OCI-LY1 (cell line): ENCODE results near the gene PAQR3.
A peak's percentile ranks its signal among the peaks of the same experiment; 100 is the strongest.

Experiments
- H2AFZ ChIP-seq: fragments of 200-600 bp; sonication (generic), shearing (Covaris generic); 2 replicates; pipeline ENCODE4 v1.6.0; 2014; ENCODE audit warnings: antibody characterized with exemption, mild to moderate bottlenecking, low read length
- H3F3A ChIP-seq: fragments of 200-600 bp; sonication (generic), shearing (Covaris generic); 2 replicates; pipeline ENCODE4 v1.6.0; 2014; ENCODE audit warnings: mild to moderate bottlenecking, antibody characterized with exemption, low read length, moderate library complexity; ENCODE audit not compliant: insufficient read depth
- H3K27ac ChIP-seq: fragments of 200-600 bp; sonication (generic); 2 replicates; pipeline ENCODE4 v1.5.1; 2014; ENCODE audit warnings: low read length, mixed run types, mild to moderate bottlenecking, low read depth; ENCODE audit not compliant: poor library complexity, severe bottlenecking
- H3K27me3 ChIP-seq: fragments of 200-600 bp; sonication (generic); 2 replicates; pipeline ENCODE4 v1.6.0; 2014; ENCODE audit warnings: antibody characterized with exemption, mild to moderate bottlenecking, low read length, moderate library complexity; ENCODE audit not compliant: insufficient read depth
- H3K36me3 ChIP-seq: fragments of 200-600 bp; sonication (generic); 2 replicates; pipeline ENCODE4 v1.6.1; 2014; ENCODE audit warnings: mild to moderate bottlenecking, antibody characterized with exemption, low read length, moderate library complexity, mixed read lengths; ENCODE audit not compliant: insufficient read depth
- H3K4me1 ChIP-seq: fragments of 200-600 bp; sonication (generic); 2 replicates; pipeline ENCODE4 v1.5.1; 2014; ENCODE audit warnings: mild to moderate bottlenecking, low read length, moderate library complexity; ENCODE audit not compliant: insufficient read depth, severe bottlenecking
- H3K4me2 ChIP-seq: fragments of 200-600 bp; sonication (generic), shearing (Covaris generic); 2 replicates; pipeline ENCODE4 v1.6.1; 2014; ENCODE audit warnings: low read length
- H3K4me3 ChIP-seq: fragments of 200-600 bp; sonication (generic); 2 replicates; pipeline ENCODE4 v1.5.1; 2014; ENCODE audit warnings: low read length, low read depth, mild to moderate bottlenecking, mixed read lengths; ENCODE audit not compliant: poor library complexity, severe bottlenecking
- H3K79me2 ChIP-seq: fragments of 200-600 bp; shearing (Covaris generic); 2 replicates; pipeline ENCODE4 v1.6.1; 2016; ENCODE audit warnings: mixed run types, low read length, mixed read lengths; ENCODE audit not compliant: insufficient read depth
- H3K9ac ChIP-seq: fragments of 200-600 bp; sonication (generic), shearing (Covaris generic); 2 replicates; pipeline ENCODE4 v1.6.1; 2014; ENCODE audit warnings: mild to moderate bottlenecking, low read length, mixed read lengths
- H3K9me2 ChIP-seq: fragments of 200-600 bp; sonication (generic), shearing (Covaris generic); 2 replicates; pipeline ENCODE4 v1.6.1; 2014; ENCODE audit warnings: low read depth, mild to moderate bottlenecking, low read length, mixed read lengths
- H3K9me3 ChIP-seq: fragments of 200-600 bp; shearing (Covaris generic); 2 replicates; pipeline ENCODE4 v1.6.1; 2014; ENCODE audit warnings: low read length, mixed read lengths
- H4K20me1 ChIP-seq: fragments of 200-600 bp; sonication (generic), shearing (Covaris generic); 2 replicates; pipeline ENCODE4 v1.6.0; 2016; ENCODE audit warnings: mild to moderate bottlenecking, low read length; ENCODE audit not compliant: insufficient read depth
- EZH2 ChIP-seq: fragments of 200-600 bp; sonication (generic), shearing (Covaris generic); IDR thresholded peaks from 2 replicates; pipeline ENCODE4 v1.8.0; 2017; ENCODE audit warnings: borderline replicate concordance, mixed run types, mild to moderate bottlenecking, antibody characterized with exemption, low read length, moderate library complexity, mixed read lengths
- TF ChIP-seq, protein P1 (sequence below): fragments of 200-600 bp; sonication (generic), shearing (Covaris generic); IDR thresholded peaks from 2 replicates; pipeline ENCODE4 v1.5.1; 2017; ENCODE audit warnings: mild to moderate bottlenecking, antibody characterized with exemption, low read length, moderate library complexity, mixed read lengths

The PAQR3 gene

GRCh38 chr4:78937837-78938236 is 1.4 kb downstream of the PAQR3 start:
- no peak overlapping the region for H3K27ac ChIP-seq
- no peaks in the 10 kb centered on the region for H3F3A ChIP-seq
- peak overlapping the region; percentile 81 for H3K4me3 ChIP-seq
- no peaks in the 10 kb centered on the region for H3K36me3 ChIP-seq
- no peaks in the 10 kb centered on the region for H3K9me3 ChIP-seq
- TF ChIP-seq, protein P1, sequence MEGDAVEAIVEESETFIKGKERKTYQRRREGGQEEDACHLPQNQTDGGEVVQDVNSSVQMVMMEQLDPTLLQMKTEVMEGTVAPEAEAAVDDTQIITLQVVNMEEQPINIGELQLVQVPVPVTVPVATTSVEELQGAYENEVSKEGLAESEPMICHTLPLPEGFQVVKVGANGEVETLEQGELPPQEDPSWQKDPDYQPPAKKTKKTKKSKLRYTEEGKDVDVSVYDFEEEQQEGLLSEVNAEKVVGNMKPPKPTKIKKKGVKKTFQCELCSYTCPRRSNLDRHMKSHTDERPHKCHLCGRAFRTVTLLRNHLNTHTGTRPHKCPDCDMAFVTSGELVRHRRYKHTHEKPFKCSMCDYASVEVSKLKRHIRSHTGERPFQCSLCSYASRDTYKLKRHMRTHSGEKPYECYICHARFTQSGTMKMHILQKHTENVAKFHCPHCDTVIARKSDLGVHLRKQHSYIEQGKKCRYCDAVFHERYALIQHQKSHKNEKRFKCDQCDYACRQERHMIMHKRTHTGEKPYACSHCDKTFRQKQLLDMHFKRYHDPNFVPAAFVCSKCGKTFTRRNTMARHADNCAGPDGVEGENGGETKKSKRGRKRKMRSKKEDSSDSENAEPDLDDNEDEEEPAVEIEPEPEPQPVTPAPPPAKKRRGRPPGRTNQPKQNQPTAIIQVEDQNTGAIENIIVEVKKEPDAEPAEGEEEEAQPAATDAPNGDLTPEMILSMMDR, result no peak
- no peak for TF ChIP-seq EZH2
- no peaks in the 10 kb centered on the region for H3K79me2 ChIP-seq
- H4K20me1 ChIP-seq, result no peaks in the 10 kb centered on the region
- no peaks in the 10 kb centered on the region for H3K27me3 ChIP-seq
- no peak overlapping the region for H2AFZ ChIP-seq
- peaks cover 23% of the 10 kb centered on the region for H3K4me1 ChIP-seq
- H3K9me2 ChIP-seq, result no peaks in the 10 kb centered on the region
- no peak overlapping the region; the same call in 1 of the 2 replicates for H3K9ac ChIP-seq
- peak overlapping the region; percentile 91 for H3K4me2 ChIP-seq

- Histone ChIP-seq H3K27me3 (no peaks in the 10 kb centered on the region), H3K4me1 (peaks cover 23% of the 10 kb centered on the region), H3K79me2 (no peaks in the 10 kb centered on the region), H4K20me1 (no peaks in the 10 kb centered on the region), H3F3A (no peaks in the 10 kb centered on the region), H3K9ac (no peak overlapping the region), H3K9me3 (no peaks in the 10 kb centered on the region), H3K4me3 (no peak overlapping the region), H3K9me2 (no peaks in the 10 kb centered on the region), H3K27ac (no peak overlapping the region), H3K4me2 (no peak overlapping the region), H2AFZ (no peak overlapping the region), H3K36me3 (no peaks in the 10 kb centered on the region)
- TF ChIP-seq, protein P1, result no peak
- no peak for TF ChIP-seq EZH2
Measured at GRCh38 chr4:78936989-78937388, 2.2 kb downstream of the PAQR3 start.

- H3K27ac ChIP-seq, result no peak overlapping the region
- no peaks in the 10 kb centered on the region for H3K79me2 ChIP-seq
- no peak overlapping the region for H2AFZ ChIP-seq
- H3K9ac ChIP-seq, result no peak overlapping the region
- no peaks in the 10 kb centered on the region for H3K27me3 ChIP-seq
- no peaks in the 10 kb centered on the region for H3F3A ChIP-seq
- no peaks in the 10 kb centered on the region for H3K9me3 ChIP-seq
- TF ChIP-seq EZH2, result no peak
- TF ChIP-seq, protein P1, result no peak
- peaks cover 17% of the 10 kb centered on the region; the same call in 1 of the 2 replicates for H3K36me3 ChIP-seq
- no peaks in the 10 kb centered on the region for H3K4me1 ChIP-seq
- H3K4me3 ChIP-seq, result no peak overlapping the region
- no peaks in the 10 kb centered on the region for H4K20me1 ChIP-seq
- no peaks in the 10 kb centered on the region for H3K9me2 ChIP-seq
- no peak overlapping the region for H3K4me2 ChIP-seq
Measured at GRCh38 chr4:78930016-78930629, 9.1 kb downstream of the PAQR3 start.
